Right lobe of liver (tissue), 6 donors: Measurements from ENCODE around the gene HS6ST3. TPM values are rescaled to one million over a fixed set of nuclear protein-coding genes. Genes with fewer than 3 reads are reported as not detected.
"Not testable (repeated sequence)": the region's sequence is repeated elsewhere in the genome, so short reads cannot be mapped to it uniquely, and the experiment has no call there.

Experiments
- ATAC-seq, 4 donors: fragments of 200-7000 bp; cut with Tn5 transposase; one replicate each; pipeline ENCODE4 v1.9.1; 2020; ENCODE audit warnings: mild to moderate bottlenecking in 4 of 4, moderate library complexity in 4 of 4
- DNase-seq, 3 donors: peaks; one replicate each; pipeline ENCODE4 v3.0.0-alpha.2; 2020
- H3K27ac ChIP-seq, 3 donors: fragments of 200-600 bp; one replicate each; pipeline ENCODE4 v1.8.0; 2022
- H3K27me3 ChIP-seq, 2 donors: fragments of 200-600 bp; one replicate each; pipeline ENCODE4 v1.8.0; 2022
- H3K36me3 ChIP-seq, 4 donors: fragments of 200-600 bp; sonication (generic) in 1 of 4; one replicate each; pipeline versions ENCODE4 v1.5.1 to v1.8.0; 2017 to 2022; ENCODE audit warnings: control low read depth in 1 of 4
- H3K4me1 ChIP-seq, 4 donors: fragments of 200-600 bp; sonication (generic) in 1 of 4; one replicate each; pipeline versions ENCODE4 v1.5.1 to v1.8.0; 2017 to 2022; ENCODE audit warnings: control low read depth in 1 of 4
- H3K4me3 ChIP-seq, 3 donors: fragments of 200-600 bp; one replicate each; pipeline ENCODE4 v1.8.0; 2022
- H3K9me3 ChIP-seq, 4 donors: fragments of 200-600 bp; sonication (generic) in 1 of 4; one replicate each; pipeline versions ENCODE4 v1.5.1 to v1.8.0; 2017 to 2022; ENCODE audit warnings: control low read depth in 1 of 4
- POLR2A ChIP-seq: fragments of 450-650 bp; IDR thresholded peaks from one replicate; pipeline ENCODE4 v1.6.1; 2017; ENCODE audit warnings: antibody characterized with exemption, mild to moderate bottlenecking
- WGBS: methylation state at CpG from one replicate; pipeline ENCODE4 v1.1.6; 2018; ENCODE audit warnings: low coverage, low lambda C conversion rate; ENCODE audit not compliant: insufficient coverage; ENCODE audit errors: missing lambda C conversion rate; 5-methylcytosine and 5-hydroxymethylcytosine counted together
- intact Hi-C, 2 donors: fragments of 100-400 bp; cut with DNase I; formaldehyde crosslinking; loops; one replicate each; pipeline versions ENCODE4 v1.11.2 to v1.14.1; 2022
- long read RNA-seq: library from polyadenylated mRNA; unstranded; transcript quantifications from one replicate; pipeline ENCODE4 v2.0.0, GENCODE V29; 2019
- total RNA-seq, 6 experiments: library from RNA; depleted of rRNA in 2 of 6; stranded (reverse); fragments of >200 nt in 2 of 6; fragmentation: NEBNext Ultra II Directional in 3 of 6; extraction: Animal tissue kit (Norgen Biotek cat#: 25700) in 3 of 6; gene quantifications; one replicate each; pipeline versions ENCODE4 v1.1.0 to v1.2.4, GENCODE V29; 2016 to 2023
- TF ChIP-seq, protein P1 (sequence below), 4 donors: fragments of 200-600 bp in 3 of 4; fragments of 450-650 bp in 1 of 4; IDR thresholded peaks; one replicate each; pipeline versions ENCODE4 v1.5.1 to v1.8.0; 2016 to 2022; ENCODE audit warnings: antibody characterized with exemption in 4 of 4, mild to moderate bottlenecking in 2 of 4
- donor health status: DM: no; HTN: yes; CAD: no.
- donor health status: DM: no; HTN: no; CAD: no.
- donor health status: DM: no; HTN: no; CAD: no.
- donor health status: DM: no; HTN: yes; CAD: no.
- donor health status: DM: no; HTN: yes; CAD: no.

The HS6ST3 gene
- not detected for total RNA-seq
- long read RNA-seq, result 0 reads

DNA sequence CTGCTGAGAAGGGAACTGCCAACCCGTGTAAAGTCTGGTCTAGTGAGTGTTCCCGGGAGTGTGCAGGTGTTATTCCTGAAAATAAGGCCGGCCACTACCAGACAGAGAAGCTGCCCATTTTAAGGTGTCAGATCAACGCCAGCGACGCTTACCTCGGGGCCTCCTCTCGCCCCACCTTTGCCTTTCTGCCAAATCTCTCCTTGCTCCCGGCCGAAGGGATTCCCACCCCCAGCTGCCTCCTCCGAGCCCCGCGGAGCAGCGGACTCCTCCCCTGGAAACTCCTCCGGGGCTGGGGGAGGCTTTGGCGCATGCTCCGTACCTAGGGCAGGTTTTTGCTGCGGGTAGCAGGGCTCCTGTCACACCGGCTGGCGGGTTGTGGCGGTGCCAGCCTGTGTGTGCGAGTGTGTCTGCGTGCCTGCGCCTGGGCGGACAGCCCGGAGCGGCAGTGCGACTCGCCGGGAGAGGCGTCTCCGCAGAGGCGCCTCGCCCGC is at the start of gene HS6ST3:
TSS of gene HS6ST3 (plus strand) at position 359 of the 491 bp plus-strand sequence.
- no peak within 1 kb of the TSS for H3K27ac ChIP-seq
- intact Hi-C loops, result no loop called here

DNA sequence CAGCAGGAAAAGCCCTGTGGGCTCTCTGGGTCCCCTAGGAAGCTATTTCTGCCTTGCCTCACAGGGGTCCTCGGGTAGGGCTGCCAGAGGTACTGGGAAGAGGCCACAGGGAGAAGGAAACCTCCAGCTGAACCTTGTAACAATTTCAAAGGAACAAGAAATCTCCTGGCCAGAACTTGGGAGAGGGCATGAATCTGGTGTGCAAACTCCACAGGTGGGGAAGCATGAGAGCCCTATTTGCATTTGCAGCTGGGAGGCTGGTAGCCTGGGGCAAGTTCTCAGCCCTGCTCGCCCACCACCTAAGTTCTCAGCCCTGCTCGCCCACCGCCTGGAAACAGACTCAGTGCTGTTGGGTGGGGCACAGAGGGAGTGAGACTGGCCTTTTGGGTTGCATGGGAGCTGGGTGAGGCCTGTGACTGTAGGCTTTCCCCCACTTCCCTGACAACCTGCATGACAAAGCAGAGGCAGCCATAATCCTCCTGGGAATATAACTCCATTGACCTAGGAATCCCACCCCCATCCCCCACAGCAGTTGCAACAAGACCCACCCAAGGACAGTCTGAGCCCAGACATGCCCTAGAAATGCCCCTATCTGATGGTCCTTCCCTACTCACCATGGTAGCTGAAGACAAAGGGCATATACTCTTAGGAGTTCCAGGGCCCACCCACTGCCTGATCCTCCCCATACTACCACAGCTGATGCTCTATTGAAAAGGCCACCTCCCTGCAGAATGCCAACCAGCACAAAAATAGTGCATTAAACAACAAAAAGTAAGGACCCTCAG is 48.4 kb upstream of the HS6ST3 start:
- Histone ChIP-seq H3K27me3 (no peaks in the 10 kb centered on the region), H3K36me3 (no peaks in the 10 kb centered on the region), H3K4me3 (no peak overlapping the region), H3K4me1 (no peaks in the 10 kb centered on the region), H3K27ac (no peak overlapping the region), H3K9me3 (no peaks in the 10 kb centered on the region)
- DNase-seq, result no peak
- no peak for TF ChIP-seq POLR2A
- TF ChIP-seq, protein P1, sequence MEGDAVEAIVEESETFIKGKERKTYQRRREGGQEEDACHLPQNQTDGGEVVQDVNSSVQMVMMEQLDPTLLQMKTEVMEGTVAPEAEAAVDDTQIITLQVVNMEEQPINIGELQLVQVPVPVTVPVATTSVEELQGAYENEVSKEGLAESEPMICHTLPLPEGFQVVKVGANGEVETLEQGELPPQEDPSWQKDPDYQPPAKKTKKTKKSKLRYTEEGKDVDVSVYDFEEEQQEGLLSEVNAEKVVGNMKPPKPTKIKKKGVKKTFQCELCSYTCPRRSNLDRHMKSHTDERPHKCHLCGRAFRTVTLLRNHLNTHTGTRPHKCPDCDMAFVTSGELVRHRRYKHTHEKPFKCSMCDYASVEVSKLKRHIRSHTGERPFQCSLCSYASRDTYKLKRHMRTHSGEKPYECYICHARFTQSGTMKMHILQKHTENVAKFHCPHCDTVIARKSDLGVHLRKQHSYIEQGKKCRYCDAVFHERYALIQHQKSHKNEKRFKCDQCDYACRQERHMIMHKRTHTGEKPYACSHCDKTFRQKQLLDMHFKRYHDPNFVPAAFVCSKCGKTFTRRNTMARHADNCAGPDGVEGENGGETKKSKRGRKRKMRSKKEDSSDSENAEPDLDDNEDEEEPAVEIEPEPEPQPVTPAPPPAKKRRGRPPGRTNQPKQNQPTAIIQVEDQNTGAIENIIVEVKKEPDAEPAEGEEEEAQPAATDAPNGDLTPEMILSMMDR (IDR thresholded peaks at IDR 0.05), result no peak
- no CpG with 5 or more reads among the region's 4 CpGs for WGBS
- intact Hi-C loops, result no loop called here
- ATAC-seq, result no peak

More for the DNA sequence above, at the start of gene HS6ST3:
- no CpG with 5 or more reads among the region's 35 CpGs for WGBS
- Histone ChIP-seq H3K4me3 (peak within 1 kb of the TSS; percentile 28 to 49 (median 30)), H3K9me3 (no peaks in the 10 kb centered on the region), H3K27me3 (peaks cover 0 to 17% of the 10 kb centered on the region in 2 donors), H3K4me1 (peaks cover 0 to 6% (median 0%) of the 10 kb centered on the region in 4 donors), H3K36me3 (no peaks in the 10 kb centered on the region)
- no peak for TF ChIP-seq POLR2A
- TF ChIP-seq, protein P1 (IDR thresholded peaks at IDR 0.05), result no peak
- DNase-seq (peak; percentile 49 to 64 (median 54)), ATAC-seq (peak; percentile 83 to 88 (median 84))

DNA sequence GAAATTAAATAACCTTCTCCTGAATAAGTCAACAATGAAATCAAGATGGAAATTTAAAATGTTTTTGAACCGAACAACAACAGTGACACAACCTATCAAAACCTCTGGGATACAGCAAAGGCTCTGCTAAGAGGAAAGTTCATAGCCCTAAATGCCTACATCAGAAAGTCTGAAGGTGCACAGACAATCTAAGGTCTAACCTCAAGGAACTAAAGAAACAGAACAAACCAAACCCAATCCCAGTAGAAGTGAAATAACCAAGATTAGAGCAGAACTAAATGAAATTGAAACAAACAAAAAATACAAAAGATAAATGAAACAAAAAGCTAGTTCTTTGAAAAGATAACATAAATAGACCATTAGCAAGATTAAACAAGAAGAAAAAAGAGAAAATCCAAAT is 45.7 kb upstream of the HS6ST3 start:
- TF ChIP-seq POLR2A, result no peak
- TF ChIP-seq, protein P1 (IDR thresholded peaks at IDR 0.05), result no peak
- DNase-seq (no peak), ATAC-seq (no peak)
- intact Hi-C loops, result no loop called here
- Histone ChIP-seq H3K4me3 (no peak overlapping the region), H3K4me1 (no peaks in the 10 kb centered on the region), H3K27ac (no peak overlapping the region), H3K9me3 (no peaks in the 10 kb centered on the region), H3K36me3 (no peaks in the 10 kb centered on the region), H3K27me3 (no peaks in the 10 kb centered on the region)
- WGBS, result 89% methylated on average over 1 of the region's 1 CpG

DNA sequence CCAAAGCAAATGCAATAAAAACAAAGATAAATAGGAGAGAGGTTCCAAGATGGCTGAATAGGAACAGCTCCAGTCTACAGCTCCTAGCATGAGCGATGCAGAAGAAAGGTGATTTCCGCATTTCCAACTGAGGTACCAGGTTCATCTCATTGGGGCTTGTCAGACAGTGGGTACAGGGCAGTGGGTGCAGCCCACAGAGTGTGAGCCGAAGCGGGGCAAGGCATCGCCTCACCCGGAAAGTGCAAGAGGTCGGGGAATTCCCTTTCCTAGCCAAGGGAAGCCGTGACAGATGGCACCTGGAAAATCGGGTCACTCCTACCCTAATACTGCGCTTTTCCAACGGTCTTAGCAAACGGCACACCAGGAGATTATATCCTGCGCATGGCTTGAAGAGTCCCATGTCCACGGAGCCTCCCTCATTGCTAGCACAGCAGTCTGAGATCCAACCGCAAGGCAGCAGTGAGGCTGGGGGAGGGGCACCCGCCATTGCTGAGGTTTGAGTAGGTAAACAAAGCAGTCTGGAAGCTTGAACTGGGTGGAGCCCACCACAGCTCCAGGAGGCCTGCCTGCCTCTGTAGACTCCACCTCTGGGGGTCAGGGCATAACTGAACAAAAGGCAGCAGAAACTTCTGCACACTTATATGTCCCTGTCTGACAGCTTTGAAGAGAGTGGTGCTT is 43.3 kb upstream of the HS6ST3 start:
- 100% methylated on average over 1 of the region's 16 CpGs for WGBS
- DNase-seq, H3K36me3 ChIP-seq, H3K27ac ChIP-seq, H3K9me3 ChIP-seq, intact Hi-C loops, ATAC-seq, H3K4me1 ChIP-seq, H3K4me3 ChIP-seq, H3K27me3 ChIP-seq: not testable (repeated sequence)

DNA sequence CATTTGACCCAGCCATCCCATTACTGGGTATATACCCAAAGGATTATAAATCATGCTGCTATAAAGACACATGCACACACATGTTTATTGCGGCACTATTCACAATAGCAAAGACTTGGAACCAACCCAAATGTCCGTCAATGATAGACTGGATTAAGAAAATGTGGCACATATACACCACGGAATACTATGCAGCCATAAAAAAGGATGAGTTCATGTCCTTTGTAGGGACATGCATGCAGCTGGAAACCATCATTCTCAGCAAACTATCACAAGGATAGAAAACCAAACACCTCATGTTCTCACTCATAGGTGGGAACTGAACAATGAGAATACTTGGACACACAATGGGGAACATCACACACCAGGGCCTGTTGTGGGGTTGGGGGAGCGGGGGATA is 39.0 kb upstream of the HS6ST3 start:
- 87% methylated on average over 4 of the region's 4 CpGs for WGBS

DNA sequence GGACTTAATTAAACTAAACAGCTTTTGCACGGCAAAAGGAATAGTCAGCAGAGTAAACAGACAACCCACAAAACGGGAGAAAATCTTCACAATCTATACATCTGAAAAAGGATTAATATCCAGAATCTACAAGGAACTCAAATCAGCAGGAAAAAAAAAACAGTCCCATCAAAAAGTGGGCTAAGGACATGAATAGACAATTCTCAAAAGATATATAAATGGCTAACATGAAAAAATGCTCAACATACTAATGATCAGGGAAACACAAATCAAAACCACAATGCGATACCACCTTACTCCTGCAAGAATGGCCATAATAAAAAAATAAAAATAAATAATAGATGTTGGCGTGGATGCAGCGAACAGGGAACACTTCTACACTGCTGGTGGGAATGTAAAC is 38.4 kb upstream of the HS6ST3 start:
- DNase-seq, H3K9me3 ChIP-seq, H3K27ac ChIP-seq, H3K4me1 ChIP-seq, H3K36me3 ChIP-seq, H3K27me3 ChIP-seq, intact Hi-C loops, H3K4me3 ChIP-seq, ATAC-seq: not testable (repeated sequence)
- 82% methylated on average over 4 of the region's 5 CpGs for WGBS

More for the DNA sequence above, 39.0 kb upstream of the HS6ST3 start:
- H3K27ac ChIP-seq, intact Hi-C loops, H3K36me3 ChIP-seq, H3K4me3 ChIP-seq, H3K4me1 ChIP-seq, ATAC-seq, H3K27me3 ChIP-seq, DNase-seq, H3K9me3 ChIP-seq: not testable (repeated sequence)

DNA sequence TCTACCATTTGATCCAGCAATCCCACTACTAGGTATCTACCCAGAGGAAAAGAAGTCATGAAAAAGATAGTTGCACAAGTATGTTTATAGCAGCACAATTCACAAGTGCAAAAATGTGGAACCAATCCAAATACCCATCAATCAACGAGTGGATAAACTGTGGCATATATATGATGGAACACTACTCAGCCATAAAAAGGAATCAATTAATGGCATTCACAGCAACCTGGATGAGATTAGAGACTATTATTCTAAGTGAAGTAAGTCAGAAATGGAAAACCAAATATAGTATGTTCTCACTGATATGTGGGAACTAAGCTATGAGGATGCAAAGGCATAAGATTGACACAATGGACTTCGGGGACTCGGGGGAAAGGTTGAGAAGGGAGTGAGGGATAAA is 38.0 kb upstream of the HS6ST3 start:
- H3K27me3 ChIP-seq, H3K27ac ChIP-seq, H3K4me1 ChIP-seq, H3K4me3 ChIP-seq, H3K9me3 ChIP-seq, ATAC-seq, DNase-seq, intact Hi-C loops, H3K36me3 ChIP-seq: not testable (repeated sequence)
- 91% methylated on average over 3 of the region's 3 CpGs for WGBS
